Muscle of leg (tissue), 11 donors: ENCODE results near the gene KRT72. TPM values are rescaled to one million over a fixed set of nuclear protein-coding genes. Genes with fewer than 3 reads are reported as not detected.

ENCODE experiments used
- DNase-seq: peaks from one replicate; pipeline ENCODE4 v3.0.0; 2013
- H3K27ac ChIP-seq: one replicate; pipeline ENCODE4 v1.5.1; 2013; ENCODE audit warnings: mild to moderate bottlenecking, low read length, control low read depth
- H3K27me3 ChIP-seq: one replicate; pipeline ENCODE4 v1.6.1; 2013; ENCODE audit warnings: low read length; ENCODE audit not compliant: control insufficient read depth, insufficient read depth
- H3K36me3 ChIP-seq: one replicate; pipeline ENCODE4 v1.6.1; 2013; ENCODE audit warnings: low read length; ENCODE audit not compliant: control insufficient read depth, insufficient read depth
- H3K4me1 ChIP-seq: one replicate; pipeline ENCODE4 v1.6.1; 2013; ENCODE audit warnings: low read length; ENCODE audit not compliant: control insufficient read depth, insufficient read depth
- H3K4me3 ChIP-seq: one replicate; pipeline ENCODE4 v1.5.1; 2013; ENCODE audit warnings: low read length, control low read depth
- H3K9me3 ChIP-seq: replicated peaks from 2 replicates; pipeline ENCODE4 v1.6.1; 2013; ENCODE audit warnings: low read depth, low read length; ENCODE audit not compliant: control insufficient read depth
- WGBS: methylation state at CpG from one replicate; pipeline ENCODE4 v1.1.5; 2013; ENCODE audit warnings: missing lambda C conversion rate; ENCODE audit not compliant: insufficient coverage; 5-methylcytosine and 5-hydroxymethylcytosine counted together
- polyA plus RNA-seq, 8 donors: library from polyadenylated mRNA; unstranded; fragments of 120-200 nt; gene quantifications; one replicate each; pipeline versions ENCODE4 v1.2.1 to v1.2.3, GENCODE V29; 2013; ENCODE audit warnings: inconsistent platforms in 1 of 8, low replicate concordance in 1 of 8; ENCODE audit not compliant: insufficient read length in 8 of 8, insufficient read depth in 1 of 8
- total RNA-seq: library from RNA; stranded (reverse); fragments of 120-200 nt; gene quantifications from one replicate; pipeline ENCODE4 v1.2.4, GENCODE V29; 2013

KRT72 gene
- total and polyA plus RNA-seq, 9 donors: not detected

GRCh38 chr12:52617403-52617785, 16.1 kb upstream of the KRT72 start:
- WGBS: 86% methylated on average over 6 of the region's 7 CpGs
- Histone ChIP-seq H3K4me1 (no peaks in the 10 kb centered on the region), H3K36me3 (no peaks in the 10 kb centered on the region), H3K27me3 (peaks cover 13% of the 10 kb centered on the region), H3K9me3 (no peaks in the 10 kb centered on the region), H3K4me3 (no peak overlapping the region), H3K27ac (no peak overlapping the region)
- no peak for DNase-seq

DNA sequence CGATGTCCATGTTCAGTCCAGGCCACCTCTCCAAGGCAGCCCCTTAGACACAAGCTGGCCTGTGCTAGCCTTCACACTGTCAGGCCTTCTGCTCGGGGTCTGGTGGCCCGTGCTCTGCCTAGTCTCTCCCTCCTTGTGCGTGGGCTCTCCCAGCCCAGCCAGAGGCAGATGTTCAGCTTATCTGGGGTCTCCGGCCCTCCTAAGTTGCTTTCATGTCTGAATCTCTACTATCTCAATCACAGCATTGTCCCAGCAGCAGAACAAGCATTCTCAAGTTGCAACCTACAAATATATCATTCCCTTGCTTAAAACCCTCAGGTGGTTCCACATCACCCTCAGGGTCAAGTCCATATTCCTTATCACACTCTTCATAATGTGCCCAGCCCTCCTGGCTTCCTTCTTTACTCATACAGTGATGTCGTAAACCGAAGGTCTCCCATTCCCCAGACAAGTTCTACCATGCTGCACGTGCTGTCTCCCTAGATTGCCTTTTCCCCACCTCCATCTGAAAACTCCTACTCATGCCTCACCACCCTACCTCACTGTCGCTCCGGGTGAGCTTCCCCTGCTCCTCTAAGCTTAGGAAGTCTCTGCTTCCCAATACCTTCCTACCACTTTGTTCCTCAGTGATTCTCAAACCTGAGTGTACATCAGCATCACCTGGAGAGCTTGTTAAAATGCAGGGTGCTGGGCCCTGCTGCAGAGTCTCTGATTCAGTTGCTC, 15.6 kb upstream of the KRT72 start:
- no peak overlapping the region for H3K27ac ChIP-seq
- no peaks in the 10 kb centered on the region for H3K36me3 ChIP-seq
- peaks cover 13% of the 10 kb centered on the region for H3K27me3 ChIP-seq
- WGBS: 77% methylated on average over 10 of the region's 10 CpGs
- H3K4me1 ChIP-seq: no peaks in the 10 kb centered on the region
- no peaks in the 10 kb centered on the region for H3K9me3 ChIP-seq
- DNase-seq: no peak
- no peak overlapping the region for H3K4me3 ChIP-seq

- Histone ChIP-seq H3K4me3 (no peak overlapping the region), H3K4me1 (no peaks in the 10 kb centered on the region), H3K27ac (no peak overlapping the region), H3K27me3 (peaks cover 19% of the 10 kb centered on the region), H3K9me3 (no peaks in the 10 kb centered on the region), H3K36me3 (no peaks in the 10 kb centered on the region)
- WGBS: 89% methylated on average over 5 of the region's 9 CpGs
- DNase-seq: no peak
These were observed 14.6 kb upstream of the KRT72 start for GRCh38 chr12:52615912-52616311.

DNA sequence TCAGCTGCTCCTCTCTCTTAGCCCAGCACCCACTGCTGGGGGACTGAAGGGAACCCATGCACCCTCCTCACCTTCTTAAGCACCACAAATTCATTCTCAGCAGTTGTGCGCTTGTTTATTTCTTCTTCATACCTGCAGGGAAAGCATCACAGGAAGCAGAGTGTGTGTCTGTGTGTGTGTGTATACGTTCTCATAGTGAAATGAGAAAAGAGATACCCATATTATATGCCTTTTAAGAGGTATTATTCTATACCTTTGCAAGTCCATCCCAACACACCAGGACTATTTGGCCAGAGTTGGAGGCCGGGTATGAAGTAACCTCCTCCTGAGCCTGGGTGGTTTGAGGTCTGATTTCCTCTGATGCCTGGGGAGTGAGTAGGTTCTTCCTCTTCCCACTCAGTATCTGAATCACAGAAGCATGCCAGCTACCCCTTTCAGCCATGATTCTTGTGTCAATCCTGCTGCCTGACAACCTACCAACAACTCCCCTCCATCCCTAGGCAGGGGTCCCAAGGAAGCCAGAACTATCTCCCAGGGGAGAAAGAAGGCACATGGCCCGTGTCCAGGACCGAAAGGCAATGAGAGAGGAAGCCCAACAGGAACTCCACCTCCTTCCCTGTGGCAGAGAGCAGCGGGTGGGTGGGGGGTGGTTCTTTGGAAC, 14.1 kb upstream of the KRT72 start:
- H3K27ac ChIP-seq: no peak overlapping the region
- H3K9me3 ChIP-seq: no peaks in the 10 kb centered on the region
- WGBS: no CpG with 5 or more reads among the region's 6 CpGs
- no peaks in the 10 kb centered on the region for H3K4me1 ChIP-seq
- no peak for DNase-seq
- peaks cover 24% of the 10 kb centered on the region for H3K27me3 ChIP-seq
- H3K4me3 ChIP-seq: no peak overlapping the region
- H3K36me3 ChIP-seq: no peaks in the 10 kb centered on the region

- no peaks in the 10 kb centered on the region for H3K9me3 ChIP-seq
These were observed 13.3 kb upstream of the KRT72 start for GRCh38 chr12:52614381-52615207.

DNA sequence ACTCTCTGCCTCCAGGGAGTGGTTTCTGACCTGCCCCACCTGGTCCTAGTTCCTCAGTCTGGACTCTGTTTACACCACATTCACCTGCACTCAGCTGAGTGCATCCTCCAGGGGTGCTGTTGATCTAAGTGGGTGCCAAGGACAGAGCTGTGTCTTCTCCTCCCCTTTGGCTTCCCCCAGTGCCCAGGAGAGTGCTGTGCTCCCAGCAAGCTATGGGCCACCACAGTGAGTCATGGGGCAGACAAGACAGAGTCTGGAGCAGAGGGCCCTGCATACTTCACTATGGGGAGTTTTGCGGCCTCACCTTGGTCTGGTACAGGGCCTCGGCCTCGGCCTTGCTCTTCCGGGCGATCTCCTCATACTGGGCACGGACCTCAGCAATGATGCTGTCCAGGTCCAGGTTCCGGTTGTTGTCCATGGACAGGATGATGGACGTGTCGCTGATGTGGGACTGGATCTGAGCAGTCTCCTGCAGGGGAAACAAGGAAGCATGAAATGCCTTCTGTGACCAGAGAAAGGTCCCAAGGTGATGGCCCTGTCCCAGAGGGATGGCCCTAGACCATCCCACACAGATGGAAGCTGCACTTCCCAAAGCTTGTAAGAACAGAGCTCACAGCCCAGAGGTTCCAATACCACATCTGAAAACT, 12.2 kb upstream of the KRT72 start:
- no peaks in the 10 kb centered on the region for H3K36me3 ChIP-seq
- H3K27me3 ChIP-seq: peaks cover 37% of the 10 kb centered on the region
- H3K4me1 ChIP-seq: no peaks in the 10 kb centered on the region
- H3K4me3 ChIP-seq: no peak overlapping the region
- H3K27ac ChIP-seq: no peak overlapping the region
- WGBS: 95% methylated on average over 7 of the region's 9 CpGs
- no peak for DNase-seq
- no peaks in the 10 kb centered on the region for H3K9me3 ChIP-seq

More at GRCh38 chr12:52614381-52615207, 13.3 kb upstream of the KRT72 start:
- Histone ChIP-seq H3K4me3 (no peak overlapping the region), H3K27ac (no peak overlapping the region), H3K27me3 (peaks cover 28% of the 10 kb centered on the region), H3K4me1 (no peaks in the 10 kb centered on the region), H3K36me3 (no peaks in the 10 kb centered on the region)
- WGBS: 80% methylated on average over 9 of the region's 10 CpGs
- DNase-seq: no peak

DNA sequence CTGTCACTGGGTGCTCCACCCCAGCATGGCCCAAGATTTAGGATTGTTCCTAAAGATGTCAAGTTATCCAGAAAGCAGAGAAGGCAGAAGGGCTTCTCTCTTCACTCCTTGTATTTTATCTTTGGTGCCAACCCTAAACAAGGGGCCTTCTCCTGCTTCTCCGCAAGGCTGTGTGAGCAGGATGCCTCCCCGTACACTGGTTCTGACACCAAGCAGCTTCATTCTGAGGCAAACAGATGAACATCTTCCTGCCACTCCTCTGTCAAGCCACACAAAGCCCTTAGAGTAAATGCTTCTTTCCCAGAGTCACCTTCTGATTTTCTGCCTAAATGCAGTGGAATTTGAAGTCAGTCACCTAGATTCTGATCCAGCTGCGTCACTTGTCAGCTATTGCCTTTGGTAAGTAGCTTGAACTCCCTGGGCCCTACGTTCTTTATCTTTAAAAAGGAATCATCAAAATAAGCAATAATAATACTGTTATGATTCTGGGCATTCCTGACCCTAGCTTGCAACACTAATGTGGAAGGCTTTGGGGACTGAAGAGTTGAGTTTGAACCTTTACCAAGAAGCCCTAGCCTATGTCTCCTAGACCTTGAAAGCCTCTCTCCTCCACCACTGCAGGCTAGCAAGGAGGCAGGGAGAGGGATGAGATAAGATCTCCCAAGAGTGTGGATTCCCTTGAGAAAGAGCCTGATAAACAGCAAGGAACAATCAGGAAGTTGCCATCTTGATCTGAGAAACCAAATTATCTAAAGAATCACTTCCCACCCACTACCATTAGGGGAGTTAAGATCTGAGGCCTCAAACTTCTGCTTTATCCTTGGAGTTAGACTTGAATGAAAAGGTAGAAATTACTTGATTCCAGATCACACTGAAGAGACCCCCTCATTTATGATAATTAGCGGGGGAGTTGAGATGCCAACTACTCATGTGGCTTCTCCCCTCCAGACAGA, 11.4 kb upstream of the KRT72 start:
- H3K4me1 ChIP-seq: no peaks in the 10 kb centered on the region
- 58% methylated on average over 3 of the region's 5 CpGs for WGBS

GRCh38 chr12:52611080-52611468, 9.8 kb upstream of the KRT72 start:
- no peak for DNase-seq
- Histone ChIP-seq H3K27me3 (peaks cover 38% of the 10 kb centered on the region), H3K9me3 (no peaks in the 10 kb centered on the region), H3K4me3 (no peak overlapping the region), H3K27ac (no peak overlapping the region), H3K4me1 (no peaks in the 10 kb centered on the region), H3K36me3 (no peaks in the 10 kb centered on the region)
- WGBS: 80% methylated on average over 2 of the region's 6 CpGs

More for the DNA sequence above, 11.4 kb upstream of the KRT72 start:
- Histone ChIP-seq H3K9me3 (no peaks in the 10 kb centered on the region), H3K27ac (no peak overlapping the region), H3K27me3 (peaks cover 42% of the 10 kb centered on the region), H3K4me3 (no peak overlapping the region), H3K36me3 (no peaks in the 10 kb centered on the region)
- no peak for DNase-seq

- Histone ChIP-seq H3K27ac (no peak overlapping the region), H3K9me3 (no peaks in the 10 kb centered on the region), H3K4me3 (no peak overlapping the region), H3K4me1 (no peaks in the 10 kb centered on the region), H3K36me3 (no peaks in the 10 kb centered on the region), H3K27me3 (peaks cover 39% of the 10 kb centered on the region)
- no peak for DNase-seq
- 74% methylated on average over 6 of the region's 8 CpGs for WGBS
These were observed 7.8 kb upstream of the KRT72 start for GRCh38 chr12:52608826-52609630.
